ENCODE measurements around the gene FZD7.

Gene FZD7

GRCh38 chr2:202069170-202070067 lies 35.8 kb downstream of the FZD7 start:
- no peak for DNase-seq (ENCODE audit: low read depth)

- no peak for DNase-seq (ENCODE audit: low read depth)
Measured at GRCh38 chr2:202071107-202071506, 37.5 kb downstream of the FZD7 start.

GRCh38 chr2:202072226-202072625 lies 38.6 kb downstream of the FZD7 start:
- DNase-seq (ENCODE audit: low read depth) = no peak

GRCh38 chr2:202072737-202073401 lies 39.2 kb downstream of the FZD7 start, which contains the start of gene KIAA2012:
KIAA2012 (plus strand) TSS chr2:202073255; CDS start chr2:202073628, 373 bp downstream.
- DNase-seq (ENCODE audit: low read depth) = no peak

- DNase-seq (ENCODE audit: low read depth) = no peak
Measured at GRCh38 chr2:202074324-202074723, 40.7 kb downstream of the FZD7 start.

- no peak for DNase-seq (ENCODE audit: low read depth)
Measured at GRCh38 chr2:202079310-202079709, 45.7 kb downstream of the FZD7 start.

- no peak for DNase-seq (ENCODE audit: low read depth)
Measured at GRCh38 chr2:202084265-202084664, 50.6 kb downstream of the FZD7 start.
